RWPE1 (cell line): Measurements from ENCODE around the gene FNTB.
"Not testable (repeated sequence)": the region's sequence is repeated elsewhere in the genome, so short reads cannot be mapped to it uniquely, and the experiment has no call there.

Experiments used
- CTCF ChIA-PET: fragments of 350-600 bp; sonication (Branson Sonifier 250); formaldehyde crosslinking; extraction: SDS; loops from one replicate; lab custom pipeline; 2021; lab: Yijun Ruan, JAX
- POLR2A ChIA-PET: fragments of 400-600 bp; formaldehyde crosslinking; extraction: SDS; loops from one replicate; lab custom pipeline; 2020; ENCODE audit warnings: antibody characterized with exemption; ENCODE audit not compliant: low non-redundant PET; lab: Yijun Ruan, JAX
- DNase-seq: peaks from one replicate; pipeline ENCODE4 v3.0.0; 2012; ENCODE audit warnings: low spot score
- H3K27ac ChIP-seq: fragments of 450-650 bp; 2 replicates; pipeline ENCODE4 v1.5.1; 2017
- TF ChIP-seq, protein P1 (sequence below): fragments of 450-650 bp; conservative IDR thresholded peaks from 2 replicates; pipeline ENCODE4 v1.5.1; 2017; ENCODE audit warnings: low read depth, mild to moderate bottlenecking

FNTB gene

DNA sequence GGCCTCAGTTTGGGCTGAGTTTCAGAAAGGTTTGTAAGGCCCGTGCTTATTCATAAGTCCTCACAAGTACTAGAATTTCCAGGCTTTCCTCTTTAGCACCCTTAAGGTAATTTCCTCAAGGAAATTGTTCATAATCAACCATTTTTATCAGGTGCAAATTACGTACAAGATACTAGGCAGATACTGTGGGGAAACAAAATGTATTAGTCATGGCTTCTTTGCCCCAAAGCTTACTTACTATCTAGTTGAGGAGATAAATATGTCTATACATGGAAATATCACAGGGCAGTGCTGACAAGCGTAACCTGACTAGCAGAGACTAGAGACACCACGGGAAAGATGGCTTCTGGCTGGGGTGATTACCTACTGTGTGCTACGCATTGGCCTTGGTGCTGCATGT lies 93.1 kb downstream of the FNTB start:
- DNase-seq, result no peak
- ChIA-PET CTCF (interaction anchor here (0.6 kb wide), 2 partner anchors 13 to 49 kb away, joined by 3 read pairs; no protein-coding TSS in a partner anchor), POLR2A (no interaction called here)
- no peak overlapping the region for H3K27ac ChIP-seq
- TF ChIP-seq, protein P1, sequence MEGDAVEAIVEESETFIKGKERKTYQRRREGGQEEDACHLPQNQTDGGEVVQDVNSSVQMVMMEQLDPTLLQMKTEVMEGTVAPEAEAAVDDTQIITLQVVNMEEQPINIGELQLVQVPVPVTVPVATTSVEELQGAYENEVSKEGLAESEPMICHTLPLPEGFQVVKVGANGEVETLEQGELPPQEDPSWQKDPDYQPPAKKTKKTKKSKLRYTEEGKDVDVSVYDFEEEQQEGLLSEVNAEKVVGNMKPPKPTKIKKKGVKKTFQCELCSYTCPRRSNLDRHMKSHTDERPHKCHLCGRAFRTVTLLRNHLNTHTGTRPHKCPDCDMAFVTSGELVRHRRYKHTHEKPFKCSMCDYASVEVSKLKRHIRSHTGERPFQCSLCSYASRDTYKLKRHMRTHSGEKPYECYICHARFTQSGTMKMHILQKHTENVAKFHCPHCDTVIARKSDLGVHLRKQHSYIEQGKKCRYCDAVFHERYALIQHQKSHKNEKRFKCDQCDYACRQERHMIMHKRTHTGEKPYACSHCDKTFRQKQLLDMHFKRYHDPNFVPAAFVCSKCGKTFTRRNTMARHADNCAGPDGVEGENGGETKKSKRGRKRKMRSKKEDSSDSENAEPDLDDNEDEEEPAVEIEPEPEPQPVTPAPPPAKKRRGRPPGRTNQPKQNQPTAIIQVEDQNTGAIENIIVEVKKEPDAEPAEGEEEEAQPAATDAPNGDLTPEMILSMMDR, result no peak

DNA sequence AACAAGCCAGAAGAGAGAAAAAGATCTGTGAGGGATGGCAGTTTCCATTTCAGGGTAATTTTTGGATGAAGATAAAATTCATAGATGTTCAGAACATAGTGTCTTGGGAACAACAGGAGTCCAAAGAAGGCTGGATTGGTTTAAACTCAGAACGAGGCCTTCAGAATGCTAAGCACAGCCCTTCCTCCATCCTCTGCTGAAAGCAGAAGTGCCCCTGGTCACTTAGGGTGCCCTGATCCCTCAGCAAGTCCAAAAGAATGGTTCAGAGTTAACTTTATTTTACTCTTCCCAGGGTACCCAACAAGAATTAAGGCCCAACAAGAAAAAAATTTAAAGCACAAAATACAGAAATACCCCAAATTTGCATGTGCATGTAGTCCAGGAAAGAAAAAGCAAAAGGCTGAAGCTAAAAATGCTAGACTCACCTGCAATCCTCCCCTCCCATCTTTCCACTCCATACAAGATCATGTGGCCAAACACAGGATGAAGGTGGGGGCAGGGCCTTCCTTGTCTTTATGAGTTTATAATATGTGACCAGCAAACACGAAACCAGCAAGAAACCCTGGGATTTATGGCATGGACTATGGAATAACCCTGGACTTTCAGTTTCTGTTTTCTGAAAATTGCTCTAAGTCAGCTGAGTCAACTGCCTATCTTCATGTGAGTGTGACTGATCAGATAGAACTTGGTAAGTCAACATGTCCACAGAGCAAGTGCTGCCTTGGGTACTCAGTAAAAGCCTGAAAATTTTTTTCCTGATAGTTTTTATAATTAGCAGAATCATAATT lies 94.5 kb downstream of the FNTB start:
- DNase-seq, result no peak
- TF ChIP-seq, protein P1, result no peak
- ChIA-PET POLR2A (no interaction called here), CTCF (no interaction called here)
- no peak overlapping the region for H3K27ac ChIP-seq

DNA sequence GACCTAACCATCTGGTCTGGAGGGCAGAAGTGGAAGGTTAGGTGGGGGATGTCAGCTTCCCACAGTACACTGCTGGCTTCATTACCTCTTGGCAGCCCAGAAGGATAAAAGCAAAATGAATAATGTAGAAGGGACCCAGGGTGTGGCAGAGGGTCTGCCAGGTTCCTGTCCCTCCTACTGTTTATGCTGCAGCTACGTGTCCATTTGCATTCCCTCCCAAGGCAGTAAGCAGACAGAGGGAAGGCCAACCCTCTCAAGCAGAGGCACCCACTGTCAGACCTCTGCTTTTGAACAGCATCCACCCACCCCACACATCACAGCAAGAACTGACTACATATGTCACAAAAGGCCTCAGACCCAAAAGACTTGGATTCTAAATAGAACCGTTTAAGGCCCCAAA lies 96.2 kb downstream of the FNTB start:
- CTCF ChIA-PET, result no interaction called here
- POLR2A ChIA-PET, result interaction anchor here (0.6 kb wide), 1 partner anchor 43 kb away, joined by 5 read pairs; no protein-coding TSS in a partner anchor
- no peak overlapping the region for H3K27ac ChIP-seq
- TF ChIP-seq, protein P1, result no peak
- no peak for DNase-seq

DNA sequence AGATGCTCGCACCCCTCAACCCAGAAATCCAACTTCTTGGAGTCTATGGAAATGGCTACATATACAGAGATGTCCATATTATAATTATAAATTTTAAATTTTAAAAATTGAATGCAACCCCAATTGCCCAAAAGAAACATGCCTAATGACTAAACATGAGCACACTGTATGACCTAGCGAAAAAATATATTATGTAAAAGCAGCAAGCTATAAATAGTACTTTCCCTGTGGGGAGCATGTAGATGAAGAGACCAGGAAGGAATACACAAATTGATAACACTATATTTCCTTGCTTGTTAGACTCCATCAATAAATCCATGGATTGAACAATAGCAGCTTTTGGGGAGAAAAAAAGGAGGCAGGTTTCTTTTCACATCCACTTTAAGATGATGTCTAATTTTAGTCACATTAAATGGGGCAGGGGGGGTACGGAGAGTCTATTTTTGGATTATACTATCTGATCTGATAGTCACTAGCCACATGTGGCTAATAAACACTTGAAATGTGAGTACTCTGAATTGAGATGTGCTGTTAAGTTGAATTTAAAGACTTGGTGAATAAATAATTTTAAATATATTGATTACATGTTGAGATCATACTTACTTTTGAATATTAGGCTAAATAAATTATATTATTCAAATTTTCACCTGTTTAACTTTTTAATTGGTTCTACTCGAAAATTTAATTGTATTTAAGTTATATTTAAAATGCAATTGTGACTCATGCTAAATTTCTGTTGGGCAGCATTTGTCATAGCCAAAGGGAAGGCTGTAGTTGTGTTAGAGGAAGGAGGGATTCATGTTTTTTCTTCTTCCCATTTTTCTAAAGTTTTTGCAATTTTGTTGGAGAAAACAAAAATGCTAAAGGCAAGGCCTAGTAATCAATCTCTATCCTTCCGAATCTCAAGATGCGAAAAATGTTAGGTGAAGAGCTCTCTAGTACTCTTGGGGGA lies 98.1 kb downstream of the FNTB start:
- TF ChIP-seq, protein P1, result no peak
- CTCF ChIA-PET, result no interaction called here
- POLR2A ChIA-PET, result no interaction called here
- no peak overlapping the region for H3K27ac ChIP-seq
- no peak for DNase-seq

DNA sequence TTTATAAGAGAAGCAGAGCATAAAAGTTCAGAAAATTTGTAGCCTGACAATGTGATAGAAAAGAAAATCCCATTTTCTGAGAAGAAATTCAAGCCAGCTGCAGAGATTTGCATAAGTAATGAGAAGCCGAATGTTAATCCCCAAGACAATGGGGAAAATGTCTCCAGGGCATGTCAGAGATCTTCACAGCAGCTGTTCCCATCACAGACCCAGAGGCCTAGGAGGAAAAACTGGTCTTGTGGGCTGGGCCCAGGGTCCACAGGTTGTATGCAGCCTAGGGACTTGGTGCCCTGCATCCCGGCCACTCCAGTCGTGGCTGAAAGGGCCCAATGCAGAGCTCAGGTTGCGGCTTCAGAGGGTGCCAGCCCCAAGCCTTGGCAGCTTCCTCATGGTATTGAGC lies 100.0 kb downstream of the FNTB start:
- CTCF ChIA-PET, H3K27ac ChIP-seq, DNase-seq, POLR2A ChIA-PET: not testable (repeated sequence)

DNA sequence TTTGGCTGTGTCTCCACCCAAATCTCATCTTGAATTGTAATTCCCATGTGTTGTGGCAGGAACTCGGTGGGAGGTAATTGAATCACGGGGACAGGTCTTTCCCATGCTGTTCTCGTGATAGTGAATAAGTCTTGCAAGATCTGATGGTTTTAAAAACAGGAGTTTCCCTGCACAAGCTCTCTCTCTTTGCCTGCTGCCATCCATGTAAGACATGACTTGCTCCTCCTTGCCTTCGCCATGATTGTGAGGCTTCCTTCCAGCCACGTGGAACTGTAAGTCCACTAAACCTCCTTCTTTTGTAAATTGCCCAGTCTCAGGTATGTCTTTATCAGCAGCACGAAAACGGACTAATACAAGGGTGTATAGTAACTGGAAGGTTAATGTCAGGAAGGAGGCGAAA lies 101.1 kb downstream of the FNTB start:
- POLR2A ChIA-PET, DNase-seq, CTCF ChIA-PET, H3K27ac ChIP-seq: not testable (repeated sequence)

DNA sequence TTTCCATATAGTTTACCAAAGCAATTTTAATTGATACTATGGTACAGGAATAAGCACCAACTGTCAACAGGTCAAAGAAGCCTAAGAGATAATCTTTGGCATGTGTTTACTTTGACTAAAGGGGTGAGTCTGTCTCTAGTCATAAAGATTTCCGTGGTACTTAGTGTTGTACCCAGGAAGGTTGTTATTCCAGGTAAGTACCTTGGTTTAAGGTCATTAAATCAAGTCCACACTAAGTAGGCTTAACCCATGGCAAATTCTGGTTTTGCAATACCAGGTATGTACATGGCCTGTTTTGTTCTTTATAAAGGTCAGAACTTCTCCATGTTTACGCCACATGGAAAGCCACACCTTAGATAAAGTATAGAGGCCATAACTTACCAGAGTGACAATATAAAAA lies 105.7 kb downstream of the FNTB start:
- POLR2A ChIA-PET, result interaction anchor here (0.5 kb wide), 1 partner anchor 125 kb away, joined by 3 read pairs; no protein-coding TSS in a partner anchor
- TF ChIP-seq, protein P1, result no peak
- CTCF ChIA-PET, result interaction anchor here (0.5 to 0.7 kb wide), 2 partner anchors 13 to 167 kb away, joined by 3 to 6 read pairs; no protein-coding TSS in a partner anchor
- DNase-seq, result no peak
- H3K27ac ChIP-seq, result no peak overlapping the region
